VCaP (cell line): ENCODE data around the gene MAP3K9.

Source experiments
- H3K27ac ChIP-seq: fragments of 450-650 bp; 2 replicates; pipeline ENCODE4 v1.5.1; 2017
- TF ChIP-seq, protein P1 (sequence below): fragments of 450-650 bp; conservative IDR thresholded peaks from 2 replicates; pipeline ENCODE4 v1.5.1; 2017; ENCODE audit warnings: mild to moderate bottlenecking, moderate library complexity

The MAP3K9 gene

DNA sequence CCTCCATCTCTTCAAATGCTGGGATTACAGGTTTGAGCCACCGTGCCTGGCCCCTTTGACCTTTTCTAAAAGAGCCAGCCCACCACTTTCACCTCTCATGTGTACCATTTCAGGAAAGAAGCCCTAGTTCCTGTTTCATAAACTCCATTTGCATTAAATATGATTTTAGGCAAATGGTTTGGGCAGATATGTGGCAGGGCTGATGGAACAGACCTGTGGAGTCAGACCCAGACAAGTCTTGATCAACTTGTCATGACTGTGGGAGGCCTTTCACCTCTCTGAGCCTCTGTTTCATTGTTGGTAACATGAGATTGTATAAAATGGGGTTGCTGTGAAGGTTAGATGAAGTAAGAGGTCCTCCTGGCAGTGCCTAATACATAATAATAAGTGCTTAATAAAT, 5.2 kb upstream of the MAP3K9 start:
- H3K27ac ChIP-seq, result no peak overlapping the region
- TF ChIP-seq, protein P1, sequence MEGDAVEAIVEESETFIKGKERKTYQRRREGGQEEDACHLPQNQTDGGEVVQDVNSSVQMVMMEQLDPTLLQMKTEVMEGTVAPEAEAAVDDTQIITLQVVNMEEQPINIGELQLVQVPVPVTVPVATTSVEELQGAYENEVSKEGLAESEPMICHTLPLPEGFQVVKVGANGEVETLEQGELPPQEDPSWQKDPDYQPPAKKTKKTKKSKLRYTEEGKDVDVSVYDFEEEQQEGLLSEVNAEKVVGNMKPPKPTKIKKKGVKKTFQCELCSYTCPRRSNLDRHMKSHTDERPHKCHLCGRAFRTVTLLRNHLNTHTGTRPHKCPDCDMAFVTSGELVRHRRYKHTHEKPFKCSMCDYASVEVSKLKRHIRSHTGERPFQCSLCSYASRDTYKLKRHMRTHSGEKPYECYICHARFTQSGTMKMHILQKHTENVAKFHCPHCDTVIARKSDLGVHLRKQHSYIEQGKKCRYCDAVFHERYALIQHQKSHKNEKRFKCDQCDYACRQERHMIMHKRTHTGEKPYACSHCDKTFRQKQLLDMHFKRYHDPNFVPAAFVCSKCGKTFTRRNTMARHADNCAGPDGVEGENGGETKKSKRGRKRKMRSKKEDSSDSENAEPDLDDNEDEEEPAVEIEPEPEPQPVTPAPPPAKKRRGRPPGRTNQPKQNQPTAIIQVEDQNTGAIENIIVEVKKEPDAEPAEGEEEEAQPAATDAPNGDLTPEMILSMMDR, result no peak

DNA sequence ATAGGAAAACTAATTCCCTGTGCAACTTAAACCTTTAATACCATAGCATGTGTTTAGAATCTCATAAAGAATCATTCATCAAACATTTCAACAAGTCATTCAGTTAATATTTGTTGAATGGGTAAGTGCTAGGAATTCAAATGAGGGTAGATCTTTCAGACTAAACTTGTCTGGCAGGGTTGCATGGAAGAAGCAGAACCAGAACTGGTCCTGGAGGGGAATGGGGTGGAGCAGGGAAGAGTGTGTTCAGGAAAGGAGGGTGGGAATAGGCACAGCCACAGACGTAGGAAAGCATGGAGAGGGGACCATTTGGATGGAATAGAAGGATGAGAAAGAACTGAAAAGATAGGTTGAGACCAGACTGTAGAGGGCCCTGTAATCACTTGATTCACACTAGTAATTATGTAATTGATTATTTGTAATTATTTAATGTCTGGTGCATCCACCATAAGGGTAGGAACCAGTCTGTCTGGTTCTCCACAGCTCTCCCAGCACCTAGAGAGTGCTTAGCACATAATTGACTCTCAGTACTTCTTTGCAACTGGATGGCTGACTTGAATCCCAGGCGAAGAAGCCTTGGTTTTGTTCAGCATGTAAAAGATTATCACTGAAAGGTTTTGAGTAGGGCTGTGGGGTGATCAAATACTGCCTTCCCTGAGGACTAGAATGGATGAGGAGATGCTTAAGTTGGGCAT, 3.0 kb upstream of the MAP3K9 start:
- no peak overlapping the region for H3K27ac ChIP-seq
- TF ChIP-seq, protein P1, result no peak

DNA sequence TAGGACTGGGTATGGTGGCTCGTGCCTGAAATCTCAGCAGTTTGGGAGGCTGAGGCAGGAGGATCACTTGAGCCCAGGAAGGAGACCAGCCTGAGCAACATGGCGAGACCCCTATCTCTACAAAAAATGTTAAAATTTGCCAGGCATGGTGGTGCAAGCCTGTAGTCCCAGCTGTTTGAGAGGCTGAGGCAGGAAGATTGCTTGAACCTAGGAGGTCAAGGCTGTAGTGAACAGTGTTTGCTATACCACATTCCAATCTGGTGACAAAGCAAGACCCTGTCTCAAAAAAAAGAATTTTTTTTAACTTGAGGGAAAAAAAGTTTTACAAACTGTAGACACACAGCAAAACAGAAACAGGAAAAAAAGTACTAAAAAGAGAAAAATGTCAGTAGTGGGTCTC, 2.3 kb upstream of the MAP3K9 start:
- no peak overlapping the region for H3K27ac ChIP-seq
- TF ChIP-seq, protein P1, result no peak

DNA sequence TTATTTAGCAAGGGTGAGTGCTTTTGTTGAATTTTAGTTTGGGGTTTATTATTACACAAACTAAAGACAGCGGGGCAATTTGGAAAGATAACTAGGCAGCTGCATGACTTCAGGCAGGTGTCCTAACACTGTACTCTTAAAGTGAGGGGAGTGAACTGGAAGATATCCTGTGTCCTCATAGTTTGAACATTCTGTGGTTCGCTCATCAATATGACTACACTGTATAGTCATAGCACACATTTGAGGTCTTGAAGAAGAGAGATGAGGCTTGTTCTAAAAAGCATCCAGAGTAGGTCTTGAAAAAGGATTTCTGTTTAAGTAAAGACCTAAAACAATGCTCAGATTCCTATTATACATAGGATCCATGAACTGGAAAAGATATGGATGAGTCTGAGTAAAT, 1.7 kb upstream of the MAP3K9 start:
- no peak overlapping the region for H3K27ac ChIP-seq
- TF ChIP-seq, protein P1, result no peak

DNA sequence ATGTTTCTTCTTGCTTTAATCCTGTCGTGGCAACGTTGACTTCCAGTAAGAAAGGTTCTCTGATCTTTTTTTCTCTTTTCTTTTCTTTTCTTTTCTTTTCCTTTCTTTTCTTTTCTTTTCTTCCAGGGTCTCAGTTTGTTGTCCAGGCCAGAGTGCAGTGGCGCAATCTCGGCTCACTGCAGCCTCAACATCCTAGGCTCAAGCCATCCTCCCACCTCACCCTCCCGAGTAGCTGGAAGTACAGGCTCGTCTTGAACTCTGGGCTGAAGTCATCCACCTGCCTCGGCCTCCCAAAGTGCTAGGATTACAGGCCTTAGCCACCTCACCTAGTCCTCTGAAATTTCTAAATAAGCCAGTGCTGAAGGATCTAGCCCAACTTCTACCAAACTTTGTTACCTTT, 1.3 kb upstream of the MAP3K9 start:
- peak overlapping the region; percentile 82 for H3K27ac ChIP-seq
- TF ChIP-seq, protein P1, result no peak

DNA sequence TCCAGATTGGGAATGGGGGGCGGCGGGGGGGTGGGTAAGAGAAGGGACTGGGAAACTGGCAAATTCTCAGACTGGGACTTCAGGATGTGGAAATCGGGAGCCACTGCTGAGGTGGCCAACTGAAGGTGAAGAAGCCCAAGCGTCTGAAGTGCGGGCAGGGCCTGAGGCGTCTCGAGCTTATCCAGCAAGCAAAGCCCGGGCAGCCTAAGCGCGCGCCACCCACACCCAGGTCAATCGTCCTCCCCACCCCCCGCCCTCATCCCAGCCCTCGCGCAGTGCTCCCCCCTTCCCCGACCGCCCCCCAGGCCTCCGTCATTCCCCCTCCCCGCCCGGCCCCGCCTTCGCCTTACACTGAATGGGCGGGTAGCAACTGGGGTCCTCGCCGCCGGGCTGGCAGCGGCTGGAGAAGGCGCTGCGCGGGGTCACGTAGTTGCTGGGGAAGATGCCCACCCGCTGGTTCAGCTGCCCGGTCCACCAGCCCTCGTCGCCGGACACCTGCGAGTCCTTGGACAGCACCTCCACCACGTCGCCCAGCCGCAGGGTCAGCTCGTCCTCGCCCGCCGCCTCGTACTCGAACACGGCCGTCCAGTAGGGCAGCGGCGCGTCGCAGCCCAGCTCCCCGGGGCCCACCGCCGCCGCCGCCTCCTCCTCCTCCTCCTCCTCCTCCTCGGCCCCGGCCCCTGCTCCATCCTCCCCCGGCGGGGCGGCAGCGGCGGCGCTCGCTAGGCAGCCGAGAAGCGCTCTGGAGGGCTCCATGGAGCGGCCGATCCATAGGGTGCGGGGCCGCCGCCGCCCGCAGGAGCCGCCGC, 693 bp downstream of the MAP3K9 start:
- TF ChIP-seq, protein P1, result no peak
- H3K27ac ChIP-seq, result peak overlapping the region; percentile 82

DNA sequence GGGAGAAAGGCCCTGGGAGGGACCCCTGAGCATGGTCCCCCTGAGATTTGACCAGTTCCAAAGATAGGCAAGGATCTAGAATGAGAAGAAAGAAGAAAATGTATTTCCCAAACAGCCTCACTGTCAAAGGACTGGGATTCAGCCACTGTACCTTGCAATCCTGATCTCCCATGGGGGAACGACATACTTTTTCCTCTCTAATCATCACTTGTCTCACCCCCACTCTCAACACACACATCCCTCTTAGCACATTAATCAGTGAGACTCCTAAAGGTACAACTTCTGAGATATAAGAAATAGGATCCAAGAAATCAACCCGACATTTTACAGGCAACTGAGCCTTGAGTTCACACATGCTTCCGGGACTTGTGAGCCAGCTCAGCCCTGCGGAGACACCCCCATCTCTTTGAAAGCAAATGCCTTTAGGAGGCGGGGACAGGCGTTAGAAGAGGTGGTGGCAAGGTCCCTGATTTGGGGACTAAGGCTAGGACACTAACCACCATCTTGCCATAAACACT, 1.4 kb downstream of the MAP3K9 start:
- peak overlapping the region; percentile 82 for H3K27ac ChIP-seq
- TF ChIP-seq, protein P1, result no peak
